Pons (tissue), 1 donor: ENCODE results near the gene KCNJ4.
"Not testable (repeated sequence)": the region's sequence is repeated elsewhere in the genome, so short reads cannot be mapped to it uniquely, and the experiment has no call there.

Experiments
- DNase-seq: peaks from one replicate; pipeline ENCODE4 v3.0.0-alpha.2; 2016; ENCODE audit warnings: low spot score

The KCNJ4 gene

DNA sequence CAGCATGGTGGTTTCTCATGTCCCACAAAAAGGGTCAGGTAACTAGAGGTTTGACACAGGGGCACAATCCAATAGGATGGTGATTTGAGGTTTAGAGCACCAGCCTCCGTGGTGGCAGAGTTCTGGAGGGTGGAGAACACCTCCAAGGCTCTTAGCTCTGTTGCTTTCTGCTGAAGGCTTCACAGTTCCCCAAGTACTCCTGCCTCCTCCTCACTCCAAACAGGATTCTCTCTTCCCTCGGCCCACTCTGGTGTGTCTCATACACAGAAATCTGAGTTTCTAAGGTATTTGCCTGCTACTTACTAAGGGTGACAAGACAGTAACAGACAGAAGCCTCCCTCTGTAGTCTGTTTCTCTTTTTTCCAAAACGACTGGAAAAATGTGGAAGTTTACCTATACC lies 73.6 kb downstream of the KCNJ4 start:
- DNase-seq = not testable (repeated sequence)
